Karpas-422 (cell line): Measurements from ENCODE around the gene CPSF2. TPM values are rescaled to one million over a fixed set of nuclear protein-coding genes. Genes with fewer than 3 reads are reported as not detected.

Source experiments
- DNase-seq: peaks from one replicate; pipeline ENCODE4 v3.0.0-alpha.2; 2015
- H2AFZ ChIP-seq: fragments of 200-600 bp; sonication (generic); 2 replicates; pipeline ENCODE4 v1.6.1; 2014; ENCODE audit warnings: antibody characterized with exemption, low read length, mixed read lengths
- H3K27ac ChIP-seq: fragments of 200-600 bp; sonication (generic); 2 replicates; pipeline ENCODE4 v1.5.1; 2014; ENCODE audit warnings: mild to moderate bottlenecking, low read length, moderate library complexity
- H3K27me3 ChIP-seq: fragments of 200-600 bp; sonication (generic); 2 replicates; pipeline ENCODE4 v1.6.1; 2014; ENCODE audit warnings: low read length, mixed read lengths
- H3K36me3 ChIP-seq: fragments of 200-600 bp; sonication (generic); 2 replicates; pipeline ENCODE4 v1.6.1; 2014; ENCODE audit warnings: low read length, mixed read lengths; ENCODE audit not compliant: insufficient read depth
- H3K4me1 ChIP-seq: fragments of 200-600 bp; sonication (generic); 2 replicates; pipeline ENCODE4 v1.6.1; 2014; ENCODE audit warnings: mild to moderate bottlenecking, low read length, mixed read lengths
- H3K4me2 ChIP-seq: fragments of 200-600 bp; sonication (generic); 2 replicates; pipeline ENCODE4 v1.6.1; 2014; ENCODE audit warnings: low read length, low read depth, mild to moderate bottlenecking; ENCODE audit not compliant: poor library complexity, severe bottlenecking
- H3K4me3 ChIP-seq: fragments of 200-600 bp; sonication (generic); 2 replicates; pipeline ENCODE4 v1.5.1; 2014; ENCODE audit warnings: mild to moderate bottlenecking, antibody characterized with exemption, low read length, mixed read lengths
- H3K79me2 ChIP-seq: fragments of 200-600 bp; sonication (generic); 2 replicates; pipeline ENCODE4 v1.6.1; 2014; ENCODE audit warnings: mild to moderate bottlenecking, low read length, mixed read lengths
- H3K9ac ChIP-seq: fragments of 200-600 bp; sonication (generic); 2 replicates; pipeline ENCODE4 v1.6.0; 2014; ENCODE audit warnings: low read length
- H3K9me2 ChIP-seq: fragments of 200-600 bp; sonication (generic), shearing (Covaris generic); replicated peaks from 2 replicates; pipeline ENCODE4 v1.6.0; 2014; ENCODE audit warnings: mild to moderate bottlenecking, low read length, moderate library complexity; ENCODE audit not compliant: insufficient read depth
- H3K9me3 ChIP-seq: fragments of 300-700, 200-600 bp; sonication (generic); 2 replicates; pipeline ENCODE4 v1.6.1; 2014; ENCODE audit warnings: low read length, mixed read lengths
- H4K20me1 ChIP-seq: fragments of 200-600 bp; sonication (generic); 2 replicates; pipeline ENCODE4 v1.6.1; 2014; ENCODE audit warnings: mild to moderate bottlenecking, antibody characterized with exemption, low read length, low read depth; ENCODE audit not compliant: insufficient read depth
- total RNA-seq: library from RNA; depleted of rRNA; stranded (reverse); fragments of >200 nt; shearing (Covaris generic); gene quantifications from 2 replicates; pipeline ENCODE4 v1.2.3, GENCODE V29; 2014; ENCODE audit warnings: low replicate concordance; rRNA removed

Gene CPSF2
- total RNA-seq, 1 experiment from 2014 or later, result 63.3 TPM

- Histone ChIP-seq H3K4me2 (no peak overlapping the region), H3K9me3 (no peaks in the 10 kb centered on the region), H3K4me1 (no peaks in the 10 kb centered on the region), H3K9me2 (no peaks in the 10 kb centered on the region), H3K27ac (no peak overlapping the region), H3K9ac (no peak overlapping the region), H3K4me3 (no peak overlapping the region), H3K79me2 (no peaks in the 10 kb centered on the region), H3K36me3 (no peaks in the 10 kb centered on the region), H2AFZ (no peak overlapping the region), H3K27me3 (no peaks in the 10 kb centered on the region), H4K20me1 (no peaks in the 10 kb centered on the region)
- no peak for DNase-seq
Measured at GRCh38 chr14:92217936-92218335, 96.2 kb downstream of the CPSF2 start.

Other genes with a start within 250 kb of the CPSF2 start
- gene FBLN5, start 174.3 kb upstream of the CPSF2 start, total RNA-seq, result not detected in 2 replicates
- gene TRIP11, start 81.9 kb upstream of the CPSF2 start, total RNA-seq, result 14.9 and 31.6 TPM in 2 replicates
- 75.2 and 92.0 TPM in 2 replicates for gene ATXN3, start 15.4 kb upstream of the CPSF2 start, total RNA-seq
- gene NDUFB1, start 263 bp upstream of the CPSF2 start, total RNA-seq, result 873 and 892 TPM in 2 replicates
- gene SLC24A4, start 201.2 kb downstream of the CPSF2 start, total RNA-seq, result not detected in 2 replicates